GM19351 (cell line): ENCODE results near the gene TBC1D25.

Source experiments
- ATAC-seq: cut with Tn5 transposase; IDR thresholded peaks from one replicate; pipeline ENCODE4 v1.9.1; 2021; ENCODE audit warnings: mild to moderate bottlenecking, moderate library complexity; ENCODE audit not compliant: unreplicated experiment

The TBC1D25 gene

GRCh38 chrX:48539345-48540027 lies at the start of gene TBC1D25:
Gene TBC1D25 (plus strand): TSS chrX:48539714. CDS start chrX:48539798, 84 bp downstream.
- peak; percentile 74 for ATAC-seq

- ATAC-seq, result no peak
Observed at GRCh38 chrX:48489892-48490291, 49.6 kb upstream of the TBC1D25 start.

- ATAC-seq, result no peak
Observed at GRCh38 chrX:48490661-48491060, 48.9 kb upstream of the TBC1D25 start.

GRCh38 chrX:48491809-48492208 lies 47.7 kb upstream of the TBC1D25 start:
- no peak for ATAC-seq

GRCh38 chrX:48492293-48492910 lies 47.1 kb upstream of the TBC1D25 start:
- ATAC-seq, result no peak

- no peak for ATAC-seq
Observed at GRCh38 chrX:48493890-48494364, 45.6 kb upstream of the TBC1D25 start.

GRCh38 chrX:48496660-48497059 lies 42.9 kb upstream of the TBC1D25 start:
- no peak for ATAC-seq

- ATAC-seq, result no peak
Observed at GRCh38 chrX:48497871-48498270, 41.6 kb upstream of the TBC1D25 start.

GRCh38 chrX:48498374-48498809 lies 41.1 kb upstream of the TBC1D25 start:
- no peak for ATAC-seq

GRCh38 chrX:48504261-48504660 lies 35.3 kb upstream of the TBC1D25 start:
- no peak for ATAC-seq

- ATAC-seq, result no peak
Observed at GRCh38 chrX:48505481-48505880, 34.0 kb upstream of the TBC1D25 start.

GRCh38 chrX:48507246-48507645 lies 32.3 kb upstream of the TBC1D25 start:
- no peak for ATAC-seq

GRCh38 chrX:48508400-48509244 lies 30.9 kb upstream of the TBC1D25 start, which contains the start of gene PORCN:
Gene PORCN (plus strand): TSS chrX:48508992. CDS start chrX:48509821, 829 bp downstream.
- peak; percentile 78 for ATAC-seq

- ATAC-seq, result peak; percentile 6
Observed at GRCh38 chrX:48509245-48509590, 30.3 kb upstream of the TBC1D25 start.

GRCh38 chrX:48509619-48510018 lies 29.9 kb upstream of the TBC1D25 start:
- no peak for ATAC-seq

- ATAC-seq, result no peak
Observed at GRCh38 chrX:48511560-48511959, 28.0 kb upstream of the TBC1D25 start.

GRCh38 chrX:48512371-48512935 lies 27.1 kb upstream of the TBC1D25 start:
- ATAC-seq, result no peak

GRCh38 chrX:48513670-48514069 lies 25.8 kb upstream of the TBC1D25 start:
- ATAC-seq, result no peak

GRCh38 chrX:48514126-48514806 lies 25.2 kb upstream of the TBC1D25 start:
- ATAC-seq, result no peak

GRCh38 chrX:48514868-48515460 lies 24.6 kb upstream of the TBC1D25 start:
- no peak for ATAC-seq
